Type B pancreatic cell (in vitro differentiated cells): Measurements from ENCODE around the gene KRT1. TPM values are rescaled to one million over a fixed set of nuclear protein-coding genes. Genes with fewer than 3 reads are reported as not detected.

Source experiments
- DNase-seq: peaks from one replicate; pipeline ENCODE4 v3.0.0; 2021; ENCODE audit warnings: mixed read lengths; ENCODE audit not compliant: unreplicated experiment; ENCODE audit errors: extremely low spot score
- H3K27ac Mint-ChIP-seq: 2 replicates; pipeline ENCODE4 v1.8.0; 2021; ENCODE audit warnings: mild to moderate bottlenecking, mixed read lengths
- H3K27me3 Mint-ChIP-seq: 2 replicates; pipeline ENCODE4 v1.8.0; 2021; ENCODE audit warnings: mixed read lengths
- H3K36me3 Mint-ChIP-seq: 2 replicates; pipeline ENCODE4 v1.8.0; 2021; ENCODE audit warnings: mixed read lengths
- H3K4me1 Mint-ChIP-seq: one replicate; pipeline ENCODE4 v1.8.0; 2021; ENCODE audit warnings: mixed read lengths; ENCODE audit not compliant: unreplicated experiment
- H3K4me3 Mint-ChIP-seq: 2 replicates; pipeline ENCODE4 v1.8.0; 2021; ENCODE audit warnings: mild to moderate bottlenecking, mixed read lengths
- H3K9me3 Mint-ChIP-seq: 2 replicates; pipeline ENCODE4 v1.8.0; 2021; ENCODE audit warnings: mixed read lengths
- total RNA-seq: library from RNA; stranded (reverse); gene quantifications from 2 replicates; pipeline ENCODE4 v1.2.1, GENCODE V29; 2021; ENCODE audit warnings: low replicate concordance
- TF ChIP-seq, protein P1 (sequence below): fragments of 200-600 bp; sonication (generic); conservative IDR thresholded peaks from 2 replicates; pipeline ENCODE4 v1.5.0; 2021; ENCODE audit warnings: antibody characterized with exemption, mild to moderate bottlenecking

Gene KRT1
- total RNA-seq, 1 donor from 2014 or later: 269 TPM

DNA sequence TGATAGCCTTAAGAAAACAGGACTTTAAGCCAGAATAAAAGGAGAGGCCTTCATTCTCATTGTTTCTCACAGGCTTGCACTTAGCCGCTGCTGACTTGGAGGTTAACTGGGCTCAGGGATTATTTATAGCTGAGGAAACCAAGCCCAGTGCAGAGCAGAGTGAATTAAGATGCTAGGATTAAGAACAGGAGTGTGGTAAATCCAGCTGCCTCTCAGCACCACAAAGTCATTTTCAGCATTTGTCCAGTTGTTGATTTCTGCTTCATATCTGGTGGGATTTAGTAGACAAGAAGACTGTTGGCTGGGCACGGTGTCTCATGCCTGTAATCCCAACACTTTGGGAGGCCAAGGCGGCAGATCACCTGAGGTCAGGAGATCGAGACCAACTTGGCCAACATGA, 47.6 kb downstream of the KRT1 start:
- Mint-ChIP-seq H3K27me3 (peaks cover 31% of the 10 kb centered on the region), H3K4me1 (peaks cover 3% of the 10 kb centered on the region), H3K9me3 (no peaks in the 10 kb centered on the region), H3K4me3 (no peak overlapping the region), H3K36me3 (no peaks in the 10 kb centered on the region), H3K27ac (no peak overlapping the region)
- DNase-seq: peak; percentile 7
- TF ChIP-seq, protein P1, sequence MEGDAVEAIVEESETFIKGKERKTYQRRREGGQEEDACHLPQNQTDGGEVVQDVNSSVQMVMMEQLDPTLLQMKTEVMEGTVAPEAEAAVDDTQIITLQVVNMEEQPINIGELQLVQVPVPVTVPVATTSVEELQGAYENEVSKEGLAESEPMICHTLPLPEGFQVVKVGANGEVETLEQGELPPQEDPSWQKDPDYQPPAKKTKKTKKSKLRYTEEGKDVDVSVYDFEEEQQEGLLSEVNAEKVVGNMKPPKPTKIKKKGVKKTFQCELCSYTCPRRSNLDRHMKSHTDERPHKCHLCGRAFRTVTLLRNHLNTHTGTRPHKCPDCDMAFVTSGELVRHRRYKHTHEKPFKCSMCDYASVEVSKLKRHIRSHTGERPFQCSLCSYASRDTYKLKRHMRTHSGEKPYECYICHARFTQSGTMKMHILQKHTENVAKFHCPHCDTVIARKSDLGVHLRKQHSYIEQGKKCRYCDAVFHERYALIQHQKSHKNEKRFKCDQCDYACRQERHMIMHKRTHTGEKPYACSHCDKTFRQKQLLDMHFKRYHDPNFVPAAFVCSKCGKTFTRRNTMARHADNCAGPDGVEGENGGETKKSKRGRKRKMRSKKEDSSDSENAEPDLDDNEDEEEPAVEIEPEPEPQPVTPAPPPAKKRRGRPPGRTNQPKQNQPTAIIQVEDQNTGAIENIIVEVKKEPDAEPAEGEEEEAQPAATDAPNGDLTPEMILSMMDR: no peak

DNA sequence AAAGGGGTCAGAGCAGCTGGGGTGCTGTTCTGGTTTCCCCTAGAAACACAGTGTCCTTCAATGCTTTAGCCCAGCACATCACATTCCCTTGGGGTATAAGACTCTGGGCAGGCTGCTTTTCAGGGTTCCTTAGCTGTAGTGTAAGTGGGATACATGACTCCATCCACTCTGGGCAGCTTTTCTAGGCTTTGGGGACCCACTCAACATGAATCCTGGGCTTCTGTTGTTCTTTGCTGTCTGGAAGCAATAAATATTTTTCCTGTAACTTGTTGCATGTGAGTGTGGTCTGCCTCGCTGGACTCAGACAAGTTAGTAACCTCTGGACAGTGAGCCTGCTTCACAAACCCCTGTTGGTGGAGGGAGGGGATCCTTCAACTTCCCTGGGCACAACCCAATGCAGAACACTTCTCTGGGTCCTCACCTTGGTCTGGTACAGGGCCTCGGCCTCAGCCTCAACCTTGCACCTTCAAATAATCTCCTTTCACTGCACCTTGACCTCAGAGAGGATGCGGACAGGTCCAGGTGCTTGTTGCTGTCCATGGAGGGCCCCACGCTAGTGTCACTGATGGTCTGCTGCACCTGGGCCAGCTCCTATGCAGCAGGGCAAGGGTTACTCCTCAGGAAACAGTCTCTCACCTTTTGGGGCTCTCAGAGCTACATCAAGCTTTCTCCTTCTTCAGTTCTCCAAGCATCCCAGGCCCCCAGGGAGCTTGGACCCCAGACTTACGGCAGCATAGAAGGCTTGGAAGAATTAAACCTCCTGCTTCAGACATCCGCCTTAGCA, 48.3 kb downstream of the KRT1 start:
- Mint-ChIP-seq H3K9me3 (no peaks in the 10 kb centered on the region), H3K36me3 (no peaks in the 10 kb centered on the region), H3K4me1 (peaks cover 3% of the 10 kb centered on the region), H3K27ac (no peak overlapping the region), H3K27me3 (peaks cover 32% of the 10 kb centered on the region), H3K4me3 (no peak overlapping the region)
- TF ChIP-seq, protein P1: no peak
- DNase-seq: peak; percentile 50

DNA sequence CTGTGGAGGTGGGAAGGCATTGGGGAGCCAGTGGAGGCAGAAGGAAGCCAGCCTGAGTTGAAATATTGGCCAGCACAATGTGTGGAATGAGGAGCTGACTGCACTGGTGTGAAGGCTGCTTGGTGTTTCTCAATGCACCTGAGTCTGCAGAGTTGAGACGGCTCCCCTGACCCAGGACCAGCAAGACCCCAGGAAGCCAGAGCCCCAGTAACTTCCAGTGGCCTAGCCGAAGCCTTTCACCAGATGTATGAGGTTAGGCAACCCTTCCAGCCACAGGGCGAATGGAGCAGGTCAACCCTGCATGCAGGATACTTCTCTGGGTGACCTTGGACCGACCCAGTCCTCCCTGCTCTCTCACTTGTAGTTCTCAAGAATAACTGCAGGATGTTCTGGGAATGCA, 48.9 kb downstream of the KRT1 start:
- no peaks in the 10 kb centered on the region for H3K36me3 Mint-ChIP-seq
- peak; percentile 18 for DNase-seq
- no peak overlapping the region for H3K4me3 Mint-ChIP-seq
- no peak overlapping the region for H3K27ac Mint-ChIP-seq
- H3K27me3 Mint-ChIP-seq: peaks cover 29% of the 10 kb centered on the region
- TF ChIP-seq, protein P1: no peak
- no peaks in the 10 kb centered on the region for H3K9me3 Mint-ChIP-seq
- H3K4me1 Mint-ChIP-seq: no peaks in the 10 kb centered on the region

DNA sequence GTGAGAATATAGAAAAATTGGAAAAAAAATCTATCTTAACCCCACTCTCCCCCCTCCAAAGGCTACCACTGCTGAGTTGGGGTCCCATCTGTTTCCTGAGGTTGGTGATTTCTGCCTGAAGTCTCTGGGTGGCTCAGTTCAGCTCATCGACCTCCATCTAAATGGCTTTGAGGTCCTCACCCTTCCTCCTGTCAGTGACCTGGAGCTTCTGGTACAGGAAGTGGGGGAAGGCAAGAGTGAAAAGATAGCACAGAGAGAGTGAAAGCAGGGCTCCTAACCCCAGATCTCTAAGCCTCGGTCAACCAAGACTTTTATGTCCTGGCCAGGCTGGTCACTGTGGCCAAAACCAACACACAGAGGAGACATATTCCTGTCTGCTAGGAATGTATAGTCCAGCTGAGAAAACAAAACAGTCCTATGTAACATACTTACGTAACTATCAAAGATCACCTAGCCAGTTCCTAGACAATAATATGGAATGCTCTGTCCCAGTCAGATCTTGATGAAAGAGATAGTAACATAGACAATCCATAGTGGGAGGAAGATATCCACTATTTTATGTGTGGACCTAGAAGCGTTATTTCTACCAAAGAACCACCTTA, 49.5 kb downstream of the KRT1 start:
- Mint-ChIP-seq H3K27me3 (peaks cover 29% of the 10 kb centered on the region), H3K4me3 (no peak overlapping the region), H3K9me3 (no peaks in the 10 kb centered on the region), H3K27ac (no peak overlapping the region), H3K36me3 (no peaks in the 10 kb centered on the region), H3K4me1 (no peaks in the 10 kb centered on the region)
- TF ChIP-seq, protein P1: no peak
- DNase-seq: peak; percentile 13

DNA sequence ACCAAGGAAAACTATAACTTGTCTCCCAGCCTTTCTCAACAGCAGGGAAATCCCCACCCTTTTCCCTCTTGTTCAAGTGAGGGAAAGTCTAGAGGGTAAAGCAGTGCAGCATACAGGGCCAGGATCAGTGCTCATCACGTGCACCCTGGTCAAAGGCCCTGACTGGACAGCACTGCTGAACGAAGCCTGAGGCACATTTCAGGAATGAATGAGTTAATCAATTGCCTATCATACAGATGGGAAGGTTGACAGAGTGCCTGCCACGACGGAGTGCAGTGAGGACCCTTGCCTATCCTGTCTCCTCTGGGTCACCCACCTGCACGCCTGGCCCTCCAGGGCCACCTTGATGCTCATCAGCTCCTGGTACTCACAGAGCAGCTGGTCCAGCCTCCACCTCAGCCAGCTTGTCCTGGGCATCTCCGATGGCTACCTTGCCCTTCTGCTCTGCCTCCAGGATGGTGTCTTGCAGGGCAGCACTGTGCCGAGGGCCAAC, 50.2 kb downstream of the KRT1 start:
- no peaks in the 10 kb centered on the region for H3K4me1 Mint-ChIP-seq
- no peak overlapping the region for H3K4me3 Mint-ChIP-seq
- H3K9me3 Mint-ChIP-seq: no peaks in the 10 kb centered on the region
- no peaks in the 10 kb centered on the region for H3K36me3 Mint-ChIP-seq
- peaks cover 31% of the 10 kb centered on the region for H3K27me3 Mint-ChIP-seq
- no peak overlapping the region for H3K27ac Mint-ChIP-seq
- DNase-seq: peak; percentile 42
- TF ChIP-seq, protein P1: no peak
